Liver (tissue), 9 donors: ENCODE data around the gene PALB2. TPM values are rescaled to one million over a fixed set of nuclear protein-coding genes. Genes with fewer than 3 reads are reported as not detected.

ENCODE experiments used
- DNase-seq: peaks from one replicate; pipeline ENCODE4 v3.0.0-alpha.2; 2017; ENCODE audit warnings: low spot score
- H3K27ac ChIP-seq, 2 donors: one replicate each; pipeline ENCODE4 v1.7.0; 2013; ENCODE audit warnings: inconsistent platforms in 2 of 2, low read length in 2 of 2, control low read depth in 1 of 2, low read depth in 1 of 2, mild to moderate bottlenecking in 1 of 2
- H3K27me3 ChIP-seq, 4 donors: one replicate each; pipeline versions ENCODE4 v1.6.1 to v1.7.0; 2013; ENCODE audit warnings: low read length in 3 of 4, inconsistent platforms in 1 of 4, mild to moderate bottlenecking in 1 of 4, moderate library complexity in 1 of 4; ENCODE audit not compliant: control insufficient read depth in 4 of 4, insufficient read depth in 4 of 4
- H3K36me3 ChIP-seq, 4 donors: one replicate each; pipeline versions ENCODE4 v1.6.1 to v1.7.0; 2013; ENCODE audit warnings: low read length in 3 of 4, mild to moderate bottlenecking in 3 of 4, low read depth in 1 of 4, moderate library complexity in 1 of 4; ENCODE audit not compliant: control insufficient read depth in 4 of 4, insufficient read depth in 3 of 4
- H3K4me1 ChIP-seq, 4 donors: one replicate each; pipeline versions ENCODE4 v1.6.1 to v1.7.0; 2013; ENCODE audit warnings: low read length in 3 of 4, mild to moderate bottlenecking in 3 of 4, moderate library complexity in 1 of 4; ENCODE audit not compliant: control insufficient read depth in 4 of 4, insufficient read depth in 4 of 4
- H3K4me3 ChIP-seq, 3 donors: one replicate each; pipeline versions ENCODE4 v1.6.1 to v1.7.0; 2013; ENCODE audit warnings: low read length in 3 of 3, control low read depth in 1 of 3, low read depth in 1 of 3, mild to moderate bottlenecking in 1 of 3
- H3K9ac ChIP-seq, 2 donors: one replicate each; pipeline ENCODE4 v1.7.0; 2013; ENCODE audit warnings: low read length in 2 of 2, mild to moderate bottlenecking in 2 of 2, moderate library complexity in 2 of 2, control low read depth in 1 of 2, low read depth in 1 of 2
- H3K9me3 ChIP-seq, 4 donors: one replicate each; pipeline versions ENCODE4 v1.6.1 to v1.7.0; 2013; ENCODE audit warnings: low read length in 3 of 4; ENCODE audit not compliant: control insufficient read depth in 4 of 4
- FOXA2 ChIP-seq: IDR thresholded peaks from 2 replicates; pipeline ENCODE4 v1.6.1; 2016; ENCODE audit warnings: antibody characterized with exemption
- GABPA ChIP-seq, 2 donors: IDR thresholded peaks in 1 of 2; conservative IDR thresholded peaks in 1 of 2; 2 replicates each; pipeline ENCODE4 v1.6.1; 2016; ENCODE audit warnings: antibody characterized with exemption in 2 of 2, mild to moderate bottlenecking in 1 of 2, moderate library complexity in 1 of 2
- HNF4A ChIP-seq, 2 donors: conservative IDR thresholded peaks; 2 replicates each; pipeline ENCODE4 v1.6.1; 2016; ENCODE audit warnings: antibody characterized with exemption in 2 of 2, mild to moderate bottlenecking in 2 of 2
- NR2F2 ChIP-seq: IDR thresholded peaks from 2 replicates; pipeline ENCODE4 v1.6.1; 2016; ENCODE audit warnings: antibody characterized with exemption
- RAD21 ChIP-seq, 2 donors: IDR thresholded peaks; 2 replicates each; pipeline ENCODE4 v1.6.1; 2016; ENCODE audit warnings: antibody characterized with exemption in 2 of 2, mild to moderate bottlenecking in 2 of 2
- RXRA ChIP-seq, 2 donors: IDR thresholded peaks; 2 replicates each; pipeline ENCODE4 v1.6.1; 2017 to 2018; ENCODE audit warnings: antibody characterized with exemption in 2 of 2, mild to moderate bottlenecking in 1 of 2
- SP1 ChIP-seq: IDR thresholded peaks from 2 replicates; pipeline ENCODE4 v1.6.1; 2018; ENCODE audit warnings: antibody characterized with exemption, mild to moderate bottlenecking
- TAF1 ChIP-seq: conservative IDR thresholded peaks from 2 replicates; pipeline ENCODE4 v1.6.1; 2016; ENCODE audit warnings: antibody characterized with exemption, mild to moderate bottlenecking
- YY1 ChIP-seq: IDR thresholded peaks from 2 replicates; pipeline ENCODE4 v1.6.1; 2016; ENCODE audit warnings: antibody characterized with exemption, mild to moderate bottlenecking
- WGBS: extraction: QIAGEN DNeasy Blood & Tissue Kit; methylation state at CpG from one replicate; pipeline ENCODE4 v1.1.7; 2013; 5-methylcytosine and 5-hydroxymethylcytosine counted together
- polyA plus RNA-seq, 2 donors: library from polyadenylated mRNA; stranded (reverse) in 1 of 2; unstranded in 1 of 2; fragments of 200-250 nt in 1 of 2; fragments of >200 nt in 1 of 2; fragmentation: Nextera tagmentation in 1 of 2; extraction: Ambion mirVana in 1 of 2; gene quantifications; one replicate each; pipeline versions ENCODE4 v1.2.1 to v1.2.3, GENCODE V29; 2013 to 2015
- total RNA-seq, 2 donors: library from RNA; depleted of rRNA; stranded (reverse); fragments of >200 nt; gene quantifications; one replicate each; pipeline ENCODE4 v1.2.3, GENCODE V29; 2014
- TF ChIP-seq, protein P1 (sequence below): IDR thresholded peaks from 2 replicates; pipeline ENCODE4 v1.6.1; 2016; ENCODE audit warnings: antibody characterized with exemption
- TF ChIP-seq, protein P2 (sequence below): fragments of 150-350 bp; IDR thresholded peaks from 2 replicates; pipeline ENCODE4 v1.5.1; 2017; ENCODE audit warnings: improper control_type of control experiment, low read depth, low read length; ENCODE audit not compliant: missing input control
- TF ChIP-seq, protein P3 (sequence below): IDR thresholded peaks from 2 replicates; pipeline ENCODE4 v1.6.1; 2016; ENCODE audit warnings: antibody characterized with exemption
- donor health status: healthy.
- donor health status: healthy.
- donor health status: healthy.
- donor health status: healthy.
- donor health status: healthy.

Gene PALB2
- total and polyA plus RNA-seq, 4 donors: 4.1 to 7.6 (median 4.7) TPM

DNA sequence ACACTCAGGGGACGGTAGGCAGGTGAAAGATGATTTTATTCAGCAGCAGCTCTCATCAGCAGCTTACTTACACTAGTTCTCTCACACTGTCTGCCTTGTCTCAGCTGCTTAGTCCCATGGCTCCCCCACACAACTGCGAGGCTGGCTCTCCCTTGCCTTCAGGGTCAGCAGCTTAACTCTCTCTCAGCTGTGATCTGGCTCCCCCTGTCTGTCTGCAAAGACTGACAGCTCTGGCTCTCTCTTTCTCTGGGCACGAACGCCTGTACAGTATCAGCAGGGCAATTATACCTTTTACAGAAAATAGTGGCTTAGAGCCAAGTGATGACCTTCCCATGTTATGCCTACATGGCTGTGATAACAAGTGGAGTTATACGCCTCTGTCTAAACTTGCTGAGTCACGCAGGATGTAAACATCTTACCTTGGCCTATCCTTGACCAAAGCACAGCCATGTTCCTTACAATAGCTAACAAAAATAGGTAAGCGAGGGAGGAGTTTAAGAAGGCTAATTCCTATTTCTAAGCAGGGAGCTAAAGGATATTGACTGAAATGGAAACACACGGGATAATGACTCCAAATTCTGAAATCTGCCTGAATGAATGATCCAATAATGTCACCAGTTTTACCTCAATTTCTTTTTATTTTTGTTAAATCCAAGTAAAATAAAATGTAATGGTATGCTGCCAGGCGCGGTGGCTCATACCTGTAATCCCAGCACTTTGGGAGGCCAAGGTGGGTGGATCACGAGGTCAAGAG is 43.9 kb downstream of the PALB2 start:
- Histone ChIP-seq H3K9ac (no peak overlapping the region), H3K36me3 (peaks cover 0 to 19% (median 6%) of the 10 kb centered on the region in 4 donors), H3K27ac (no peak overlapping the region), H3K4me1 (peaks cover 3 to 17% (median 13%) of the 10 kb centered on the region in 4 donors), H3K27me3 (no peaks in the 10 kb centered on the region), H3K4me3 (no peak overlapping the region), H3K9me3 (no peaks in the 10 kb centered on the region)
- DNase-seq: peak; percentile 45
- peak in 1 of 2 donors; percentile 21 for TF ChIP-seq RAD21 (IDR thresholded peaks at IDR 0.05)
- no peak for TF ChIP-seq FOXA2
- WGBS: 84% methylated on average over 11 of the region's 11 CpGs

DNA sequence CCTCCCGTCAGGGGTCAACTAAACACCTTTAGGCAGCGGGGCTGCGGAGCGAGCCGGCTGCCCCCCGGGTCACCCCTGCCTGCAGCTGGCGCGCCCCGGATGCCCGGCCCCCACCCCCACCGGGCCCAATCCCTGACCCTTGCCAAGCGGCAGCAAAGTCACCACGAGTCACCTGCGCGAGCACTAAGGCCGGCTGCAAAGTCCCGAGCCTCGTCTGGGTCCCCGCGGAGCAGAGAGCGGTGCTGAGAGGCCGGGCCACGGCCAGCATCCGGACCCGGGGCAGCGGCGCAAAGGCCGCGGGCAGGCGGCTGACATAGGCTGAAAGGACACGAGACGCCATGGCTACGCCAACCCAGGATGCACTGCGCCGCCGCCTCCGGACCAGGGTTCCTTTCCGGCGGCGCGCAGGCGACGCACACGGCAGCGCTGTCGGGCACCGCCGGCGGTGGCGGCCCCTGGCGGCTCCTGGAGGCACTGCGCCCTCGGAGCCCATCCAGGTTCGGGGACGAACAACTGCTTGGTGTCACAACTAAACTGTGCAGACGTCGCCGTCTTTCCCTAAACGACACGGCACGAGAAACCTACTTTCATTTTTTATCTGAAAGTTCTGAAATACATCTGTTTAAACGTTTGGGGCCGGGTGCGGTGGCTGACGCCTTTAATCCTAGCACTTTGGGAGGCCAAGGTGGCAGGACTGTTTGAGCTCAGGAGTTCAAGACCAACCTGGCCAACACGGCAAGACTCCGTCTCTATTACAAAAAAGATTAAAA is 45.0 kb downstream of the PALB2 start, which contains the start of gene NDUFAB1:
Gene NDUFAB1 (minus strand): TSS at position 366 of the 770 bp plus-strand sequence. CDS start 26 bp downstream, at position 340.
- Histone ChIP-seq H3K9me3 (no peaks in the 10 kb centered on the region), H3K4me3 (peak within 1 kb of the TSS; percentile 72 to 100 (median 100)), H3K9ac (peak within 1 kb of the TSS; percentile 82 to 93), H3K27me3 (no peaks in the 10 kb centered on the region), H3K4me1 (peaks cover 3 to 17% (median 13%) of the 10 kb centered on the region in 4 donors), H3K36me3 (peaks cover 1 to 27% (median 14%) of the 10 kb centered on the region in 4 donors), H3K27ac (peak within 1 kb of the TSS; percentile 74 to 80)
- DNase-seq: peak; percentile 95
- 1% methylated on average over 67 of the region's 67 CpGs for WGBS
- TF ChIP-seq, protein P1, sequence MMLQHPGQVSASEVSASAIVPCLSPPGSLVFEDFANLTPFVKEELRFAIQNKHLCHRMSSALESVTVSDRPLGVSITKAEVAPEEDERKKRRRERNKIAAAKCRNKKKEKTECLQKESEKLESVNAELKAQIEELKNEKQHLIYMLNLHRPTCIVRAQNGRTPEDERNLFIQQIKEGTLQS: no peak
- TF ChIP-seq NR2F2: no peak
- TF ChIP-seq SP1: peak; percentile 6
- TF ChIP-seq HNF4A (conservative IDR thresholded peaks at IDR 0.05): peak in 1 of 2 donors; percentile 6
- TF ChIP-seq, protein P2, sequence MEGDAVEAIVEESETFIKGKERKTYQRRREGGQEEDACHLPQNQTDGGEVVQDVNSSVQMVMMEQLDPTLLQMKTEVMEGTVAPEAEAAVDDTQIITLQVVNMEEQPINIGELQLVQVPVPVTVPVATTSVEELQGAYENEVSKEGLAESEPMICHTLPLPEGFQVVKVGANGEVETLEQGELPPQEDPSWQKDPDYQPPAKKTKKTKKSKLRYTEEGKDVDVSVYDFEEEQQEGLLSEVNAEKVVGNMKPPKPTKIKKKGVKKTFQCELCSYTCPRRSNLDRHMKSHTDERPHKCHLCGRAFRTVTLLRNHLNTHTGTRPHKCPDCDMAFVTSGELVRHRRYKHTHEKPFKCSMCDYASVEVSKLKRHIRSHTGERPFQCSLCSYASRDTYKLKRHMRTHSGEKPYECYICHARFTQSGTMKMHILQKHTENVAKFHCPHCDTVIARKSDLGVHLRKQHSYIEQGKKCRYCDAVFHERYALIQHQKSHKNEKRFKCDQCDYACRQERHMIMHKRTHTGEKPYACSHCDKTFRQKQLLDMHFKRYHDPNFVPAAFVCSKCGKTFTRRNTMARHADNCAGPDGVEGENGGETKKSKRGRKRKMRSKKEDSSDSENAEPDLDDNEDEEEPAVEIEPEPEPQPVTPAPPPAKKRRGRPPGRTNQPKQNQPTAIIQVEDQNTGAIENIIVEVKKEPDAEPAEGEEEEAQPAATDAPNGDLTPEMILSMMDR: peak; percentile 100
- TF ChIP-seq RXRA (IDR thresholded peaks at IDR 0.05): no peak
- TF ChIP-seq RAD21 (IDR thresholded peaks at IDR 0.05): peak; percentile 40 to 62
- peak in 1 of 2 donors; percentile 92 for TF ChIP-seq GABPA (IDR thresholded peaks at IDR 0.05 in 1 of 2, conservative IDR thresholded peaks at IDR 0.05 in 1 of 2)
- TF ChIP-seq YY1: peak; percentile 94
- no peak for TF ChIP-seq FOXA2

DNA sequence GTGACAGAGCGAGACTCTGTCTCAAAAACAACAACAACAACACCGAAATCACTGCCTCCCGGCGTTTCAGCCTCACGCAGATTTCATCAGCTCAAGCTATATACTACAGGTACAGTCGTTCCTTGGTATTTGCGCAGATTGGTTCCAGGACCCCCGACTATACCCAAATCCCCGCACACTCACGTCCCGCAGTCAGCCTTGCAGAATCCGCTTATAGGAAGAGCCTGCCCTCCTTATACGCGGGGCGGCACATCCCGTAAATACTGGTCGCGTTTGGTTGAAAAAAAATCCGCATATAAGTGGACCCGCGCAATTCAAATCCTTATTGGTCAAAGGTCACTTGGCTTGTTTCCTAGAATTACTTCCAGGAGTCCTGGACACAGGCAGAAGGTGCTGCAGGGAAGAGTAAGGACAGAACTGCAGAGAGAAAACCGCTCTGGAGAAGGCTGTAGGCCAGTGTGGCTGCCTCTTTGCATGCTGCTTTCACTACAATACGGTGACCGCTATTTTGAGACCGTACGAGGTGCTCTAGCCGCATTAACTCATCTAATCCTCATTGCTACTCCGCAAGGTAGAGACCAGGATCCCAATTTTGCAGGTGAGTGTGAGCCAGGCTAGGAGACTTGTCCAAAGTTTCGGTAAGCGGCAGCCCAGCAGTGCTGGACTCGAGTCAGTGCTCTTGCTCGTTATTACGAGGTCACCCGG is 45.7 kb downstream of the PALB2 start:
- H3K27ac ChIP-seq: peak overlapping the region; percentile 74 to 80
- peak overlapping the region; percentile 82 to 93 for H3K9ac ChIP-seq
- H3K4me1 ChIP-seq: peaks cover 3 to 17% (median 13%) of the 10 kb centered on the region in 4 donors
- peak; percentile 34 to 41 for TF ChIP-seq HNF4A (conservative IDR thresholded peaks at IDR 0.05)
- no peak for TF ChIP-seq TAF1
- TF ChIP-seq, protein P3, sequence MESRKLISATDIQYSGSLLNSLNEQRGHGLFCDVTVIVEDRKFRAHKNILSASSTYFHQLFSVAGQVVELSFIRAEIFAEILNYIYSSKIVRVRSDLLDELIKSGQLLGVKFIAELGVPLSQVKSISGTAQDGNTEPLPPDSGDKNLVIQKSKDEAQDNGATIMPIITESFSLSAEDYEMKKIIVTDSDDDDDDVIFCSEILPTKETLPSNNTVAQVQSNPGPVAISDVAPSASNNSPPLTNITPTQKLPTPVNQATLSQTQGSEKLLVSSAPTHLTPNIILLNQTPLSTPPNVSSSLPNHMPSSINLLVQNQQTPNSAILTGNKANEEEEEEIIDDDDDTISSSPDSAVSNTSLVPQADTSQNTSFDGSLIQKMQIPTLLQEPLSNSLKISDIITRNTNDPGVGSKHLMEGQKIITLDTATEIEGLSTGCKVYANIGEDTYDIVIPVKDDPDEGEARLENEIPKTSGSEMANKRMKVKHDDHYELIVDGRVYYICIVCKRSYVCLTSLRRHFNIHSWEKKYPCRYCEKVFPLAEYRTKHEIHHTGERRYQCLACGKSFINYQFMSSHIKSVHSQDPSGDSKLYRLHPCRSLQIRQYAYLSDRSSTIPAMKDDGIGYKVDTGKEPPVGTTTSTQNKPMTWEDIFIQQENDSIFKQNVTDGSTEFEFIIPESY: no peak
- 16% methylated on average over 34 of the region's 34 CpGs for WGBS
- no peaks in the 10 kb centered on the region for H3K27me3 ChIP-seq
- peaks cover 1 to 31% (median 20%) of the 10 kb centered on the region in 4 donors for H3K36me3 ChIP-seq
- H3K9me3 ChIP-seq: no peaks in the 10 kb centered on the region
- H3K4me3 ChIP-seq: peak overlapping the region; percentile 72 to 100 (median 100)
- DNase-seq: no peak
